Duodenal mucosa (tissue), 2 donors: ENCODE measurements around the gene KPTN.

ENCODE experiments used
- H3K27ac ChIP-seq: one replicate; pipeline ENCODE4 v1.7.0; 2013; ENCODE audit warnings: low read depth, low read length
- H3K27me3 ChIP-seq, 2 donors: one replicate each; pipeline ENCODE4 v1.7.0; 2013; ENCODE audit warnings: low read length in 2 of 2, control low read depth in 1 of 2; ENCODE audit not compliant: insufficient read depth in 2 of 2, control insufficient read depth in 1 of 2
- H3K36me3 ChIP-seq, 2 donors: one replicate each; pipeline ENCODE4 v1.7.0; 2013; ENCODE audit warnings: low read length in 2 of 2, control low read depth in 1 of 2; ENCODE audit not compliant: insufficient read depth in 2 of 2, control insufficient read depth in 1 of 2
- H3K4me1 ChIP-seq, 2 donors: one replicate each; pipeline ENCODE4 v1.7.0; 2013; ENCODE audit warnings: low read length in 2 of 2, control low read depth in 1 of 2; ENCODE audit not compliant: insufficient read depth in 2 of 2, control insufficient read depth in 1 of 2
- H3K4me3 ChIP-seq, 2 donors: one replicate each; pipeline ENCODE4 v1.7.0; 2013; ENCODE audit warnings: low read length in 2 of 2, low read depth in 1 of 2
- H3K9ac ChIP-seq, 2 donors: one replicate each; pipeline ENCODE4 v1.7.0; 2013; ENCODE audit warnings: low read length in 2 of 2, low read depth in 1 of 2
- H3K9me3 ChIP-seq, 2 donors: one replicate each; pipeline ENCODE4 v1.7.0; 2013; ENCODE audit warnings: low read length in 2 of 2, control low read depth in 1 of 2; ENCODE audit not compliant: control insufficient read depth in 1 of 2

Gene KPTN

GRCh38 chr19:47518139-47518538, 34.1 kb upstream of the KPTN start:
- Histone ChIP-seq H3K4me3 (no peak overlapping the region), H3K9me3 (no peaks in the 10 kb centered on the region), H3K9ac (no peak overlapping the region), H3K27ac (no peak overlapping the region), H3K36me3 (no peaks in the 10 kb centered on the region), H3K27me3 (no peaks in the 10 kb centered on the region), H3K4me1 (peaks cover 9 to 17% of the 10 kb centered on the region in 2 donors)

GRCh38 chr19:47514869-47515588, 31.0 kb upstream of the KPTN start, which contains the start of gene NAPA:
TSS of gene NAPA (minus strand) at chr19:47515063. CDS start at chr19:47514940, 123 bp downstream.
- peaks cover 33 to 40% of the 10 kb centered on the region in 2 donors for H3K4me1 ChIP-seq

GRCh38 chr19:47514151-47514868, 30.3 kb upstream of the KPTN start:
- peaks cover 0 to 16% of the 10 kb centered on the region in 2 donors for H3K36me3 ChIP-seq
- no peaks in the 10 kb centered on the region for H3K9me3 ChIP-seq
- peak overlapping the region; percentile 94 for H3K27ac ChIP-seq
- peak overlapping the region; percentile 99 for H3K4me3 ChIP-seq
- H3K27me3 ChIP-seq, result no peaks in the 10 kb centered on the region
- peaks cover 33 to 40% of the 10 kb centered on the region in 2 donors for H3K4me1 ChIP-seq
- H3K9ac ChIP-seq, result peak overlapping the region; percentile 99 to 100

More at GRCh38 chr19:47514869-47515588, 31.0 kb upstream of the KPTN start, which contains the start of gene NAPA:
- peak within 1 kb of the TSS; percentile 94 for H3K27ac ChIP-seq
- no peaks in the 10 kb centered on the region for H3K9me3 ChIP-seq
- H3K36me3 ChIP-seq, result peaks cover 0 to 12% of the 10 kb centered on the region in 2 donors
- H3K27me3 ChIP-seq, result no peaks in the 10 kb centered on the region
- H3K9ac ChIP-seq, result peak within 1 kb of the TSS; percentile 99 to 100
- peak within 1 kb of the TSS; percentile 99 for H3K4me3 ChIP-seq

DNA sequence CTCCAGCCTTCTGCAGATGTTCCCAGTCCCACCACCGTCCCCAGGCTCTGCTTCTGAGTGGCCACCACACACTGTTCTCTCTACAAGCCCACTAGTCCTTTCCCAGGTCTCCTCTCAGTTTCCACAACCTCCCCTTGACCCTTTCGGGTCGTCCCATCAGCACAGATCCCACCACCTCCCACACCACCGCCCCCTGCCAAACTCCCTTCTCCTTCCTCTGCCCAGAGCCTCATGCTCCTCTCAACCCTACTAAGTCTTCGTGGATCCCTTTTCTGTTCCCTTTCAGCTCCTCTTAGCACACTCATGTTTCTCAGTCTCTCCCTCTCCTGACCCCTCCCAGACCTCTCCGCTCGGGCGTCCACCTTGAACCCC, 28.9 kb upstream of the KPTN start:
- Histone ChIP-seq H3K9ac (peak overlapping the region; percentile 20 to 100), H3K9me3 (no peaks in the 10 kb centered on the region), H3K27ac (peak overlapping the region; percentile 73), H3K4me1 (peaks cover 33 to 38% of the 10 kb centered on the region in 2 donors), H3K36me3 (peaks cover 0 to 16% of the 10 kb centered on the region in 2 donors), H3K27me3 (no peaks in the 10 kb centered on the region), H3K4me3 (peak overlapping the region; percentile 59 to 99)

- Histone ChIP-seq H3K27me3 (no peaks in the 10 kb centered on the region), H3K27ac (peak overlapping the region; percentile 73), H3K9ac (peak overlapping the region; percentile 20 to 100), H3K9me3 (no peaks in the 10 kb centered on the region), H3K4me3 (peak overlapping the region; percentile 59 to 99), H3K36me3 (peaks cover 0 to 16% of the 10 kb centered on the region in 2 donors), H3K4me1 (peaks cover 33 to 38% of the 10 kb centered on the region in 2 donors)
These were observed 28.3 kb upstream of the KPTN start for GRCh38 chr19:47512183-47512947.

DNA sequence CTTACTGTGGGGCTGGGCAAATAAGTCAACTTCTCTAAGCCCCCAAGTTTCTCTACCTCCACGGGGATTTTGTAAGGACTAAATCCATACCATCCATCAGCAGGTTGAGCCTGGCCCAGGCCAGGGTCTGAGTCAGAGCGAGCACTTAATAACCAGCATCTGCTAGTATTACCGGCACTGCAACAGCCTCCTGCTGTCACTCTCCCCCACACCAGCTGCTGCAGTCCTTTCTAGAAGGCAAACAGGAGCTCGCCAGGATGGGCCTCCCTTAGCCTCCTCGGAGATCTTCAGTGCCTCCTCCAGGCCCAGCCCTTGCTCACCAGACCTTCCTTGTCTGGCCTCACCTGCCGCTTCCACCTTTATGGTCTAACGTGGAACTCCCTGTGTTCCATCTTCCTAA, 27.7 kb upstream of the KPTN start:
- peak overlapping the region; percentile 73 for H3K27ac ChIP-seq
- no peaks in the 10 kb centered on the region for H3K27me3 ChIP-seq
- H3K9me3 ChIP-seq, result no peaks in the 10 kb centered on the region
- peak overlapping the region; percentile 4 to 100 for H3K9ac ChIP-seq
- H3K36me3 ChIP-seq, result peaks cover 0 to 16% of the 10 kb centered on the region in 2 donors
- H3K4me3 ChIP-seq, result peak overlapping the region; percentile 59 to 99
- peaks cover 33 to 38% of the 10 kb centered on the region in 2 donors for H3K4me1 ChIP-seq

- peak overlapping the region in 1 of 2 donors; percentile 100 for H3K9ac ChIP-seq
- H3K4me1 ChIP-seq, result peaks cover 33 to 37% of the 10 kb centered on the region in 2 donors
- H3K36me3 ChIP-seq, result peaks cover 0 to 16% of the 10 kb centered on the region in 2 donors
- H3K27me3 ChIP-seq, result no peaks in the 10 kb centered on the region
- H3K9me3 ChIP-seq, result no peaks in the 10 kb centered on the region
- H3K27ac ChIP-seq, result no peak overlapping the region
- no peak overlapping the region for H3K4me3 ChIP-seq
These were observed 27.1 kb upstream of the KPTN start for GRCh38 chr19:47511128-47511517.

- peak overlapping the region in 1 of 2 donors; percentile 4 for H3K9ac ChIP-seq
- H3K4me1 ChIP-seq, result peaks cover 33% of the 10 kb centered on the region in 2 donors
- no peaks in the 10 kb centered on the region for H3K27me3 ChIP-seq
- H3K4me3 ChIP-seq, result no peak overlapping the region
- no peak overlapping the region for H3K27ac ChIP-seq
- no peaks in the 10 kb centered on the region for H3K9me3 ChIP-seq
- peaks cover 0 to 16% of the 10 kb centered on the region in 2 donors for H3K36me3 ChIP-seq
These were observed 26.6 kb upstream of the KPTN start for GRCh38 chr19:47510516-47511127.

DNA sequence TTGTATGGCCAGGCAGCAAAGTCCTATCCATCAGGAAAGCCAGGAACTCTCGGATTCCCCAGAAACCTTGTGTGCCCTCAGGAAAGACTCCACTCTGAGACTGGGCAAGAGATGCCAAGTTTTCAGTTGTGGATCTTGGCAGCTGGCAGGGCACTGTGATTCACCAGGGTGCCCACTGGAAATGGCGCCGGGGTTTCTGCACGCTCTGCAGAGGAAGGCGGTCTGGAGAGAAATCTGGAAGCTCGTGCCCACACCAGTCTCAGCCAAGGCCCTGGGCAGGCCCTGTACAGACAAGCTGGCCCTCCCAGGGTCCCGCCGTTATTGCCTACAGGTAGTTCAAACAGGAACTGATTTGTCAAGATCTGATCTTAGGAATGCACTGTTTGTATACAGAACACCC, 26.0 kb upstream of the KPTN start:
- no peak overlapping the region for H3K4me3 ChIP-seq
- no peak overlapping the region for H3K27ac ChIP-seq
- H3K4me1 ChIP-seq, result peaks cover 33% of the 10 kb centered on the region in 2 donors
- no peak overlapping the region for H3K9ac ChIP-seq
- H3K27me3 ChIP-seq, result no peaks in the 10 kb centered on the region
- H3K9me3 ChIP-seq, result no peaks in the 10 kb centered on the region
- H3K36me3 ChIP-seq, result peaks cover 3 to 20% of the 10 kb centered on the region in 2 donors
